HepG2 (cell line): ENCODE results near the gene ZSWIM6. TPM values are rescaled to one million over a fixed set of nuclear protein-coding genes. Genes with fewer than 3 reads are reported as not detected.

Experiments used
- ATAC-seq: fragments of 200-7000 bp; cut with Tn5 transposase; 3 replicates; pipeline ENCODE4 v1.9.1; 2020; ENCODE audit warnings: mild to moderate bottlenecking, moderate library complexity
- BruUV-seq: library from RNA; stranded (reverse); fragments of 400-500 nt; replicated peaks from 2 replicates; lab custom pipeline; 2021; lab: Mats Ljungman, UMichigan
- CTCF ChIA-PET: fragments of 300-600 bp; formaldehyde crosslinking; extraction: SDS; loops from one replicate; lab custom pipeline; 2021; ENCODE audit warnings: low total read pairs, inconsistent platforms, low intra/inter-chr PET ratio; lab: Yijun Ruan, JAX
- POLR2A ChIA-PET: fragments of 350-600 bp; sonication (Branson Sonifier 250); formaldehyde crosslinking; loops from one replicate; lab custom pipeline; 2020; ENCODE audit warnings: antibody characterized with exemption, inconsistent platforms; lab: Yijun Ruan, JAX
- DNase-seq: peaks from one replicate; pipeline ENCODE4 v3.0.0-alpha.2; 2015; ENCODE audit warnings: low spot score
- FAIRE-seq: peaks from 3 replicates; lab custom pipeline; 2011; peaks lifted over from hg19 to GRCh38; lab: Jason Lieb, UNC
- H2AFZ ChIP-seq: one replicate; pipeline ENCODE4 v1.6.1; 2011; ENCODE audit warnings: low read length, inconsistent platforms
- H3K27ac ChIP-seq: fragments of 300-600 bp; 3 replicates; pipeline ENCODE4 v1.8.0; 2011; ENCODE audit warnings: mixed run types, mild to moderate bottlenecking, mixed read lengths, low read length, inconsistent platforms; ENCODE audit not compliant: insufficient read depth; ENCODE audit errors: extremely low read length
- H3K27me3 ChIP-seq, 2 experiments: fragments of 200-600 bp in 1 of 2; 2 replicates in 1 of 2; 3 replicates in 1 of 2; pipeline versions ENCODE4 v1.6.0 to v1.8.0; 2011; ENCODE audit warnings: low read length in 2 of 2, mild to moderate bottlenecking in 2 of 2, moderate library complexity in 2 of 2, inconsistent platforms in 1 of 2; ENCODE audit not compliant: insufficient read depth in 2 of 2, control insufficient read depth in 1 of 2
- H3K36me3 ChIP-seq, 2 experiments: fragments of 200-600 bp in 1 of 2; replicated peaks in 1 of 2; 2 replicates in 1 of 2; 3 replicates in 1 of 2; pipeline versions ENCODE4 v1.5.1 to v1.8.0; 2011; ENCODE audit warnings: low read length in 2 of 2, inconsistent platforms in 1 of 2; ENCODE audit not compliant: insufficient read depth in 2 of 2, control insufficient read depth in 1 of 2
- H3K4me1 ChIP-seq: 2 replicates; pipeline ENCODE4 v1.5.1; 2012; ENCODE audit warnings: low read length, inconsistent platforms; ENCODE audit not compliant: insufficient read depth
- H3K4me2 ChIP-seq: 2 replicates; pipeline ENCODE4 v1.6.0; 2011; ENCODE audit warnings: low read depth, low read length, inconsistent platforms
- H3K4me3 ChIP-seq, 3 experiments: fragments of 200-600 bp in 1 of 3; sonication (generic), shearing (Covaris generic) in 1 of 3; replicated peaks in 1 of 3; 2 replicates each; pipeline ENCODE4 v1.5.1; 2011 to 2016; ENCODE audit warnings: low read length in 3 of 3, inconsistent platforms in 2 of 3, low read depth in 2 of 3, mild to moderate bottlenecking in 2 of 3, control low read depth in 1 of 3, mixed read lengths in 1 of 3; ENCODE audit not compliant: insufficient read depth in 1 of 3
- H3K79me2 ChIP-seq: one replicate; pipeline ENCODE4 v1.6.1; 2011; ENCODE audit warnings: low read length, inconsistent platforms; ENCODE audit not compliant: insufficient read depth
- H3K9ac ChIP-seq: 2 replicates; pipeline ENCODE4 v1.6.0; 2011; ENCODE audit warnings: mild to moderate bottlenecking, low read depth, low read length, inconsistent platforms; ENCODE audit not compliant: insufficient read depth
- H3K9me3 ChIP-seq: 2 replicates; pipeline ENCODE4 v1.5.1; 2012; ENCODE audit warnings: mild to moderate bottlenecking, low read length
- H4K20me1 ChIP-seq: 2 replicates; pipeline ENCODE4 v1.6.0; 2011; ENCODE audit warnings: inconsistent platforms, mild to moderate bottlenecking, low read length, moderate library complexity; ENCODE audit not compliant: insufficient read depth
- ATM ChIP-seq: fragments of 450-650 bp; IDR thresholded peaks from 2 replicates; pipeline ENCODE4 v1.7.1; 2017; ENCODE audit warnings: mild to moderate bottlenecking, borderline replicate concordance
- BRD4 ChIP-seq: sonication (generic); formaldehyde crosslinking; IDR thresholded peaks from 2 replicates; pipeline ENCODE4 v1.4.0; 2020; ENCODE audit warnings: missing genetic modification reagents
- CREB3 ChIP-seq: sonication (generic); formaldehyde crosslinking; IDR thresholded peaks from 2 replicates; pipeline ENCODE4 v1.5.0; 2020; ENCODE audit warnings: missing genetic modification reagents
- DNMT3B ChIP-seq: conservative IDR thresholded peaks from 2 replicates; pipeline ENCODE4 v1.6.1; 2016; ENCODE audit warnings: missing biosample characterization, control low read depth
- ETV6 ChIP-seq: sonication (generic); formaldehyde crosslinking; conservative IDR thresholded peaks from 2 replicates; pipeline ENCODE4 v1.4.0; 2020; ENCODE audit warnings: missing genetic modification reagents
- HOXD1 ChIP-seq: sonication (generic); formaldehyde crosslinking; IDR thresholded peaks from 2 replicates; pipeline ENCODE4 v1.5.0; 2020; ENCODE audit warnings: missing genetic modification reagents
- KDM4B ChIP-seq: sonication (generic); formaldehyde crosslinking; IDR thresholded peaks from 2 replicates; pipeline ENCODE4 v1.4.0; 2020; ENCODE audit warnings: missing genetic modification reagents
- KDM5B ChIP-seq: sonication (generic); formaldehyde crosslinking; IDR thresholded peaks from 2 replicates; pipeline ENCODE4 v1.4.0; 2020; ENCODE audit warnings: missing genetic modification reagents, mild to moderate bottlenecking, borderline replicate concordance
- NFRKB ChIP-seq: fragments of 450-650 bp; IDR thresholded peaks from 2 replicates; pipeline ENCODE4 v1.6.1; 2017
- PAWR ChIP-seq: sonication (generic); formaldehyde crosslinking; IDR thresholded peaks from 2 replicates; pipeline ENCODE4 v1.4.0; 2020; ENCODE audit warnings: missing genetic modification reagents, mild to moderate bottlenecking, borderline replicate concordance
- RBFOX2 ChIP-seq: fragments of 200-400 bp; formaldehyde crosslinking; IDR thresholded peaks from 2 replicates; pipeline ENCODE4 v1.6.1; 2017; ENCODE audit warnings: low read depth, mild to moderate bottlenecking, low read length
- RFXANK ChIP-seq: IDR thresholded peaks from 2 replicates; pipeline ENCODE4 v1.6.1; 2016
- TEAD3 ChIP-seq: optimal IDR thresholded peaks from 2 replicates; pipeline ENCODE3; 2016; ENCODE audit warnings: borderline replicate concordance
- TRIM22 ChIP-seq: fragments of 450-650 bp; IDR thresholded peaks from 2 replicates; pipeline ENCODE4 v1.6.1; 2017
- ZBTB7A ChIP-seq: sonication (generic); formaldehyde crosslinking; IDR thresholded peaks from 2 replicates; pipeline ENCODE4 v1.8.0; 2022; ENCODE audit warnings: mild to moderate bottlenecking, missing genetic modification reagents
- ZNF20 ChIP-seq: sonication (generic); formaldehyde crosslinking; IDR thresholded peaks from 2 replicates; pipeline ENCODE4 v1.4.0; 2020; ENCODE audit warnings: mild to moderate bottlenecking, moderate library complexity, missing genetic modification reagents
- ZNF446 ChIP-seq: sonication (generic); formaldehyde crosslinking; IDR thresholded peaks from 2 replicates; pipeline ENCODE4 v1.5.0; 2020; ENCODE audit warnings: mild to moderate bottlenecking, missing genetic modification reagents
- ZNF564 ChIP-seq: sonication (generic); formaldehyde crosslinking; IDR thresholded peaks from 2 replicates; pipeline ENCODE4 v1.8.1; 2023; ENCODE audit warnings: mild to moderate bottlenecking, missing genetic modification reagents
- ZNF841 ChIP-seq: sonication (generic); formaldehyde crosslinking; IDR thresholded peaks from 2 replicates; pipeline ENCODE4 v1.8.1; 2023; ENCODE audit warnings: missing genetic modification reagents, borderline replicate concordance
- in situ Hi-C: cut with HindIII; loops from 2 replicates; pipeline ENCODE4 v1.10.0; 2017; ENCODE audit warnings: low pct_unique_long_range_greater_than_20kb; ENCODE audit not compliant: extremely low pct_ligation_motif_present
- intact Hi-C: fragments of 100-400 bp; cut with micrococcal nuclease; formaldehyde crosslinking; loops from one replicate; pipeline ENCODE4 v1.10.0; 2022; ENCODE audit not compliant: unreplicated experiment
- polyA plus RNA-seq, 8 experiments: library from polyadenylated mRNA; depleted of rRNA in 3 of 8; stranded (reverse) in 7 of 8; unstranded in 1 of 8; fragments of >200 nt; fragmentation: Illumina TruSeq in 4 of 8; extraction: Trizol in 4 of 8; gene quantifications; 2 replicates each; pipeline versions ENCODE4 v1.2.1 to v1.2.3, GENCODE V29; 2011 to 2016; ENCODE audit warnings: low read depth in 4 of 8, missing spikeins in 1 of 8, mixed read lengths in 1 of 8; ENCODE audit not compliant: insufficient read depth in 1 of 8
- total RNA-seq, 5 experiments: library from RNA; depleted of rRNA; stranded (reverse); fragments of >200 nt; fragmentation: Illumina TruSeq; extraction: Trizol; gene quantifications; 2 replicates each; pipeline ENCODE4 v1.2.3, GENCODE V29; 2016; ENCODE audit warnings: low read depth in 1 of 5
- TF ChIP-seq, protein P1 (sequence below): sonication (generic); formaldehyde crosslinking; conservative IDR thresholded peaks from 2 replicates; pipeline ENCODE4 v1.8.1; 2023; ENCODE audit warnings: missing genetic modification reagents
- TF ChIP-seq, protein P2 (sequence below): sonication (generic); formaldehyde crosslinking; IDR thresholded peaks from 2 replicates; pipeline ENCODE4 v1.8.1; 2023; ENCODE audit warnings: mild to moderate bottlenecking, moderate library complexity, missing genetic modification reagents

Gene ZSWIM6
- total and polyA plus RNA-seq, 2 of the 13 experiments (the other 11 are each of a cell fraction or from before 2014, with no cell fraction given): 0.82 to 1.9 TPM

DNA sequence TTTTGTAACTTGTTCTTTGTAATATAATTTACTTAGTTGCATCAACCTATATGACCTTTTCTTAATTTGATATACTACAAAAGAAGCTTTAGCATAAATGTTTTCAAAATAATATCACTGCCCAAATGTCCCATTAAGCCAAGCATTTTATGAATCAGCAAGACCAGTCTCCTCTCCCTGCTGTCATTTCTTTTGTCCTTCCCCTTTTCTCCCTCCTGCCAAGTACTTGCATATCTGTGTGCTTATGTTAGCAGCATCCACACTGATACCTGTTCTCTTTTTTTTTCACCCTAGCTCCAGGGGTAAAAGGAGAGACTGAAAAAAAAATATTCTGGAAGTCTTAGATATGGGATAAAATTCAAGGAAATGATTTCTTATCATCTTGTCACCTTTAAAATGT, 69.7 kb downstream of the ZSWIM6 start (continued):
- TF ChIP-seq TRIM22 (no peak), TEAD3 (CRISPR knock-in tag) (no peak), ZNF20 (no peak), BRD4 (no peak), ZNF564 (CRISPR knock-in tag) (no peak), KDM4B (CRISPR knock-in tag) (no peak), ZNF841 (CRISPR knock-in tag) (no peak)

DNA sequence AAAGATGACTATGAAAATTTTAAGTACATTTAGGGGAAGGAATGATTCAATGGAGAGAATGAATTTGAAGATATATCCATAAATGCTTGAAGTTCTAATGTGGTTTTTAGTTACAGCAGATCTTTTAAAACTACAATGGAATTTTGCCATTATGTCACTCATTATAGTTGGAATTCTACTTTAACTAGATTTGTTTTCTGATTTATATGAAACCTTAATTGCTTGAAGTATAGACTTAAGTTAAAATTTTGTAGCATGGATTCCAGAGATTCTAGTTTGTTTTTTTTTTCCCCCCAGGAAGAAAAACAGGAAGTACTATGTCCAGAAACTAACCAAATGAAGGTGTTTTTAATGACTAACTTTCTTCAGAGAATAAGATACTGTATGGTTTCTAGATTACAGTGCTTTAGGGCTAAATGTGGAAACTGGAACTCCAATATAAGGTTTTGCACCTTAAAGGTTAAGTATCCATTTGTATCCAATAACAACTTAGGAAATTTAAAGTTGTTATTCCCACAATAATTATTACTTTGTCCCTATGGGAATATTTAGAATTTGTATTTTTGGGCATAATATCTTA, 70.3 kb downstream of the ZSWIM6 start:
- no peaks in the 10 kb centered on the region for H3K9me3 ChIP-seq
- no peak overlapping the region for H3K9ac ChIP-seq
- ChIA-PET CTCF (no interaction called here), POLR2A (no interaction called here)
- intact Hi-C loops: no loop called here
- no peaks in the 10 kb centered on the region for H3K36me3 ChIP-seq
- H3K27me3 ChIP-seq: no peaks in the 10 kb centered on the region
- TF ChIP-seq, protein P1, sequence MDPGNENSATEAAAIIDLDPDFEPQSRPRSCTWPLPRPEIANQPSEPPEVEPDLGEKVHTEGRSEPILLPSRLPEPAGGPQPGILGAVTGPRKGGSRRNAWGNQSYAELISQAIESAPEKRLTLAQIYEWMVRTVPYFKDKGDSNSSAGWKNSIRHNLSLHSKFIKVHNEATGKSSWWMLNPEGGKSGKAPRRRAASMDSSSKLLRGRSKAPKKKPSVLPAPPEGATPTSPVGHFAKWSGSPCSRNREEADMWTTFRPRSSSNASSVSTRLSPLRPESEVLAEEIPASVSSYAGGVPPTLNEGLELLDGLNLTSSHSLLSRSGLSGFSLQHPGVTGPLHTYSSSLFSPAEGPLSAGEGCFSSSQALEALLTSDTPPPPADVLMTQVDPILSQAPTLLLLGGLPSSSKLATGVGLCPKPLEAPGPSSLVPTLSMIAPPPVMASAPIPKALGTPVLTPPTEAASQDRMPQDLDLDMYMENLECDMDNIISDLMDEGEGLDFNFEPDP (CRISPR knock-in tag): no peak
- TF ChIP-seq RBFOX2: no peak
- TF ChIP-seq RFXANK (CRISPR knock-in tag): no peak
- TF ChIP-seq, protein P2, sequence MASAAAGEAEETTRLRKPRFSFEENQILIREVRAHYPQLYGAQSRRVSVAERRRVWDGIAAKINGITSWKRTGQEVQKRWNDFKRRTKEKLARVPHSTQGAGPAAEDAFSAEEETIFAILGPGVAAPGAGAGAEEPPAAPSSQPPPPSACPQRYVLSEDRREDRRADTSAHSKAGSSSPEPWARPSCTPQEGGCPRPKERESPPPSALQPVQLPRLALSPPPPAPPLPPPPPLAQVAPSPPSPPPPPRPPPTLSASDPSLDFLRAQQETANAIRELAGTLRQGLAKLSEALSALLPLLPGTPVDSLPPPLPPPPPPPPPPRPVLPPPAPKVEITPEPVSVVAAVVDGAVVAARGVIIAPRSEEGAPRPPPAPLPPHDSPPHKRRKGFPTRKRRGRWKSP (CRISPR knock-in tag): no peak
- TF ChIP-seq ZBTB7A (CRISPR knock-in tag): no peak
- no peak for TF ChIP-seq HOXD1
- no peak for TF ChIP-seq NFRKB
- no peak for TF ChIP-seq CREB3 (CRISPR knock-in tag)
- no peak for TF ChIP-seq ETV6
- TF ChIP-seq PAWR (CRISPR knock-in tag): no peak
- no peak for TF ChIP-seq DNMT3B
- no peak for TF ChIP-seq ZNF446 (CRISPR knock-in tag)
- no peak for TF ChIP-seq KDM5B (CRISPR knock-in tag)
- TF ChIP-seq ATM: no peak
- DNase-seq (no peak), ATAC-seq (no peak), FAIRE-seq (no peak)
- H3K4me3 ChIP-seq: no peak overlapping the region
- H2AFZ ChIP-seq: no peak overlapping the region
- in situ Hi-C loops: no loop called here
- H3K4me2 ChIP-seq: no peak overlapping the region
- no TSS peak for BruUV-seq
- no peaks in the 10 kb centered on the region for H3K79me2 ChIP-seq
- no peaks in the 10 kb centered on the region for H4K20me1 ChIP-seq
- no peaks in the 10 kb centered on the region for H3K4me1 ChIP-seq
- no peak overlapping the region for H3K27ac ChIP-seq
